ENCODE data around the gene BANP.

BANP gene

DNA sequence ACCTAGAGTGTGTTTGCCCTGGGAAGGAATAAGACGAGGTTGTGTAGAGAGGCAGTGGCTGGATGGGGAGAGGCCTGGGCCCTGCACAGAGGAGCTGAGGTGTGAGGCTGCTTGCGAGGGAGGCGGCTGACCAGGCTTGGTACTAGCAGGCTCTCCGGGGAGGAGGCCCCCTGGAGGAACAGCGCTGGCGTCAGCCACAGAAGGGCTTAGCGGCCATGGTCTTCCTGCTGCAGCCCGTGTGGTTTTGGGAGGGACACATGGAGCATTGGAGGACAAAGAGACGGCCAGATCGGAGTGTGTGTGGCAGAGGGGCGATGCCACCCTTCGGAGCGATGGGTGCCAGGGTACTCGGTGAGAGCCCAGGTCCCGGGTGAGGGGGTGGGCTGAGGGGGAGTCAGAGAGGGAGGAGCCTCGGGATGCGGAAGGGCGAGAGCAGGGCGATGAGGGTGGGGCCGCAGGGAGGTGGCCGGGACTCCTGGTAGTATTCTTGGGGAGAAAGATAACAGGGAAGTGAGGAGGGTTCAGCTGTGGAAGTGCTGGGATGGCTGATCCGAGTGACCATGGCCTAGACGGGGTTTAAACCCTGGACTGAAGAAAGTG lies 8.3 kb downstream of the BANP start:
- H3K27me3 ChIP-seq (ENCODE audit: insufficient read depth, low read length), result no peaks in the 10 kb centered on the region
- no peak overlapping the region for H2AFZ ChIP-seq (ENCODE audit: low read depth, low read length)
- no peaks in the 10 kb centered on the region for H3K36me3 ChIP-seq (ENCODE audit: insufficient read depth, low read length)
- no peak overlapping the region for H3K4me3 ChIP-seq (ENCODE audit: low read length)
- H3K9me3 ChIP-seq (ENCODE audit: low read length), result no peaks in the 10 kb centered on the region
- peaks cover 18% of the 10 kb centered on the region for H3K4me1 ChIP-seq (ENCODE audit: insufficient read depth, low read length)

DNA sequence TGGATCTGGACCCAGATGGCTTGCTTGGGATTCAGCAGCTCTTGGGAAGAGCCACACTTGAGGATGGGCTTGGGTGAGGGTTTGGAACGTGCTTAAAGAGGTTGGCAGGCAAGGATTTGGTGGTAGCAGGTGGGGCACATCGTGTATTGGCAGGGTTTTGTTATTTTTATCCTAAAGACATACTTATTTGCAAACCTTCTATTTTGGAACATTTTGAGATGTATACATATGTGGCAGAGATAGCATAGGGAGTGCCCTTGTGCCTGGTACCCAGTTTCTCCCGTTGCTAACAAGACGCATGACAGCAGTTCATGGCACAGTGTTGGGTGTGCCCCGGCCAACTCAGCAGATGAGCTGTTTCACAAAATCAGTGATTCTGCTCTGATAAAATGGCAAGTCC lies 9.1 kb downstream of the BANP start:
- Histone ChIP-seq H2AFZ (ENCODE audit: low read depth, low read length) (no peak overlapping the region), H3K9me3 (ENCODE audit: low read length) (no peaks in the 10 kb centered on the region), H3K4me1 (ENCODE audit: insufficient read depth, low read length) (peaks cover 18% of the 10 kb centered on the region), H3K4me3 (ENCODE audit: low read length) (no peak overlapping the region), H3K27me3 (ENCODE audit: insufficient read depth, low read length) (no peaks in the 10 kb centered on the region), H3K36me3 (ENCODE audit: insufficient read depth, low read length) (no peaks in the 10 kb centered on the region)

DNA sequence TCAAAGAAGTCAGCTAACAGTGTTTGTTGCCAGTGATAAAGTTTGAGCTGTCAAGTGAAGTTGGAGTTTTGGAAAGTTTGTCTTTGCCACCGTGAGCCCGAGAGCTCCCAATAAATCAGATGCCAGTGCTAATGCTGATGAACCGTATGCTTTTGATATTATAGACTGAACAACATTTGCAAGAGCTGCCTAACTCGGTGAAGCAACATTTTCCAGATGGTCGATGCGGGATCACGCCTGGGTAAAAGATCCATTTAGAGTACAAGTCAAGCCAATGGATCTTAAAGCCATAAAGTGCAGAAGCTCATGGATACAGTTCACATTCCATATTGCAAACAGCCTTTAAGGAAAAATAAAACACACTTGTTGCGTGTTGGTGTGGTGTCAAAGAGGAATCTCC lies 9.6 kb downstream of the BANP start:
- H3K9me3 ChIP-seq (ENCODE audit: low read length), result no peaks in the 10 kb centered on the region
- peaks cover 12% of the 10 kb centered on the region for H3K4me1 ChIP-seq (ENCODE audit: insufficient read depth, low read length)
- no peak overlapping the region for H3K4me3 ChIP-seq (ENCODE audit: low read length)
- H3K27me3 ChIP-seq (ENCODE audit: insufficient read depth, low read length), result no peaks in the 10 kb centered on the region
- no peak overlapping the region for H2AFZ ChIP-seq (ENCODE audit: low read depth, low read length)
- H3K36me3 ChIP-seq (ENCODE audit: insufficient read depth, low read length), result no peaks in the 10 kb centered on the region

DNA sequence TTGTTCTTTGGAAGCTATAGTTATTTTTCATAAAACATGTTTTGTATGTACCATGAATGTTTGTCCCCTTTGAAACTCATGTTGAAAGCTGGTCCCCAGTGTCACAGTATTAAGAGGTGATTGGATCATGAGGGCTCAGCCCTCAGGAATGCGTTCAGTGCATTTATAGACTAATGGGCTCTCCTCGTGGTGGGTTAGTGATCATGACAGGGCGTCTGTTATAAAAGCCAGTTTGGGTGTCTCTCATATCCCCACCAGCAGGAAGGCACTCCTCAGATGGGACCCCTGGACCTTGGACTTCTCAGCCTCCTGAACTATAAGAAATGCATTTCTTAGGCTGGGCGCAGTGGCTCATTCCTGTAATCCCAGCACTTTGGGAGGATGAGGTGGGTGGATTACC lies 10.4 kb downstream of the BANP start:
- Histone ChIP-seq H3K36me3 (ENCODE audit: insufficient read depth, low read length) (no peaks in the 10 kb centered on the region), H3K4me1 (ENCODE audit: insufficient read depth, low read length) (peaks cover 4% of the 10 kb centered on the region), H3K27me3 (ENCODE audit: insufficient read depth, low read length) (no peaks in the 10 kb centered on the region), H2AFZ (ENCODE audit: low read depth, low read length) (no peak overlapping the region), H3K9me3 (ENCODE audit: low read length) (no peaks in the 10 kb centered on the region), H3K4me3 (ENCODE audit: low read length) (no peak overlapping the region)

DNA sequence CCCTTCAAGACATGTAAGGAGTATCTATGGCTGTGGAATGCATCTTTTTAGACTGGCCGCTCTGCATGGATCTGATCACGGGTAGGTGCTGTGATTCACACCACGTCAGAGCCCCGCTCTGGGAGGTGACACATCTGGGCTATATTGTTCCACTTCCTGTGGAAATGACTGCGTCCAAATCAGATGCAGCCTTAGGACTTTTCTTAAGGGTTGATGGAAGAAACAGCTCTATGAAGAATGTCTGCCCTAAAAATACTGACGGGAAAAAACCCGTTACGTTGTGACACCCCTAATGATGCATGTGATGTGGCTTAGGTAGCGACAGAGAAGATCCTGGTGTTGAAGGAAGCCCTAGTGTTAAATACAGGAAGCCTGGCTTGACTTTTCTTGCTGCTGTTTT lies 12.2 kb downstream of the BANP start:
- Histone ChIP-seq H3K9me3 (ENCODE audit: low read length) (no peaks in the 10 kb centered on the region), H3K27me3 (ENCODE audit: insufficient read depth, low read length) (no peaks in the 10 kb centered on the region), H3K36me3 (ENCODE audit: insufficient read depth, low read length) (no peaks in the 10 kb centered on the region), H2AFZ (ENCODE audit: low read depth, low read length) (no peak overlapping the region), H3K4me1 (ENCODE audit: insufficient read depth, low read length) (no peaks in the 10 kb centered on the region), H3K4me3 (ENCODE audit: low read length) (no peak overlapping the region)

DNA sequence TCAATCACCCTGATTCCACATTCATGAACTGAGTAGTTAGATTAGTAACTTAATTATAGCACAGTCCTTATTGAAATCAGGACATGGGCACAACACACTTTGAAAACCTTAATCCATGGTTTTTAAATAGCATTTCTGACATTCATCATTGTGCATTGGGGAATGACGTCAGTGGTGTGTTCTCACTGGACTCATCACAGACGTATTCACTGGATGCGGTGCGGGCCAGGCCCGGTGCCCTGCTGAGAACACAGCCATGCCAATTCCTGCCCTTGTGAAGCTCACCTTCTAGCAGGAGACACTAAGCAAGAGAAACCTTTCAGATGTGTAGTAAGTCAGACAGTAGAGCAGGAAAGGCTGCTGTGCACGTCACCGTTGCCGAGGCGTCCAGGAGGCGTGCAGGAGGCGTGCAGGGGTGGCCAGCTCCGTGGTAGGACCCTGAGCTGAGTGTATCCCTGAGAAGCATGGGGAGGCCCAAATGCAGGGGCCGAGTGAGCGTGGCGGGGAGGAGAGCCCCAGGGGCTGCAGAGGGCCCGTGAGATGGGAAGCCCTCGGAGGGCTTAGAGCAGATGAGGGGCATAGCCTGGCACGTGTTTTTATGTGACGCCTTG lies 12.9 kb downstream of the BANP start:
- H3K36me3 ChIP-seq (ENCODE audit: insufficient read depth, low read length), result no peaks in the 10 kb centered on the region
- H3K27me3 ChIP-seq (ENCODE audit: insufficient read depth, low read length), result no peaks in the 10 kb centered on the region
- H3K4me1 ChIP-seq (ENCODE audit: insufficient read depth, low read length), result no peaks in the 10 kb centered on the region
- no peak overlapping the region for H2AFZ ChIP-seq (ENCODE audit: low read depth, low read length)
- no peaks in the 10 kb centered on the region for H3K9me3 ChIP-seq (ENCODE audit: low read length)
- H3K4me3 ChIP-seq (ENCODE audit: low read length), result no peak overlapping the region

DNA sequence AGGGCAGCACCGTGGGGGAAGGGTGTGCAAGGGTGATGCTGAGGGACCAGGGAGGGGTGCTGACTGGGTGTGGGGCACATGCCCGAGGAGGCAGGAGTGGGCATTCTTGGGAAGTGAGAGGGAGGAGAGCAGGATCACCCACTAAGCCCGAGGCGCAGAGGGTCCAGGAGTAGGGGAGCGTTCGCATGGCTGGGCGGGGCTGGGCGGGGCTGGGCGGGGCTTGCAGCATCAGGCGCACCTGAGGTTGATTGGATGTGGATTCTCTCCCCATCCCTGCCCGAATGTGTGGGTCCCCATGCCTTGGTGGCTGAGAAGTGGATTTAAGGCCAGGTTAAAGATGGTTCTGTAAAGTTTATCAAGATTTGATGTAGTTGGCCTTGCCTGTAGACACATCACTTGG lies 14.2 kb downstream of the BANP start:
- no peak overlapping the region for H3K4me3 ChIP-seq (ENCODE audit: low read length)
- no peaks in the 10 kb centered on the region for H3K36me3 ChIP-seq (ENCODE audit: insufficient read depth, low read length)
- H3K27me3 ChIP-seq (ENCODE audit: insufficient read depth, low read length), result no peaks in the 10 kb centered on the region
- no peaks in the 10 kb centered on the region for H3K9me3 ChIP-seq (ENCODE audit: low read length)
- no peaks in the 10 kb centered on the region for H3K4me1 ChIP-seq (ENCODE audit: insufficient read depth, low read length)
- no peak overlapping the region for H2AFZ ChIP-seq (ENCODE audit: low read depth, low read length)

DNA sequence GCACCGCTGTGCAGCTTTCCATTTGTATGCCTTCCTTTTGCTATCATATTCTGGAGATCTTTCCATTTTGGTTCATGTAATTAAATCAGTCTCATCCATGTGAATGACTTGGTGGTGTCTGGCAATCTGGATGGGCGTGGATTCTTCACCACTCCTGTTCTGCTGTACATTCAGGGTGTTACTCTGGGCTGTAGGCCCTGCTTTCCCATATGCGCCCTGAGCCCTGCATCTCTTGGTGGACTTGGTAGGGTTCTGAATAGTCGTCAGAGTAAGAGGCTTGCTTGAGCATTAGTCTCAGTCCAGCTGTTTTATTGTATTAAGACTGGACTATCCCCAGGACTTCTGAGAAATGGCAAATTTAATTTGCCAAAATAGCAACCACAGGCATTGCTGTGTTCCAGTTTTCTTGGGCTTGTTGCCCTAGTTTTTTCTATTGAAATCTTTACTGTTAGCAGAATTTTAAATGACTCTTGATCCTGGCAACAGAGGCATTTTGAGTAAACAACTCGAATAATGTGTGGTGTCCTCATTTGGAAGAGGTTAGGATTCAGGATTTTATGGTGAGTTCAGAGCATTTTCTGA lies 14.9 kb downstream of the BANP start:
- no peaks in the 10 kb centered on the region for H3K27me3 ChIP-seq (ENCODE audit: insufficient read depth, low read length)
- H3K4me3 ChIP-seq (ENCODE audit: low read length), result no peak overlapping the region
- peaks cover 1% of the 10 kb centered on the region for H3K9me3 ChIP-seq (ENCODE audit: low read length)
- H3K36me3 ChIP-seq (ENCODE audit: insufficient read depth, low read length), result no peaks in the 10 kb centered on the region
- H2AFZ ChIP-seq (ENCODE audit: low read depth, low read length), result no peak overlapping the region
- H3K4me1 ChIP-seq (ENCODE audit: insufficient read depth, low read length), result no peaks in the 10 kb centered on the region

DNA sequence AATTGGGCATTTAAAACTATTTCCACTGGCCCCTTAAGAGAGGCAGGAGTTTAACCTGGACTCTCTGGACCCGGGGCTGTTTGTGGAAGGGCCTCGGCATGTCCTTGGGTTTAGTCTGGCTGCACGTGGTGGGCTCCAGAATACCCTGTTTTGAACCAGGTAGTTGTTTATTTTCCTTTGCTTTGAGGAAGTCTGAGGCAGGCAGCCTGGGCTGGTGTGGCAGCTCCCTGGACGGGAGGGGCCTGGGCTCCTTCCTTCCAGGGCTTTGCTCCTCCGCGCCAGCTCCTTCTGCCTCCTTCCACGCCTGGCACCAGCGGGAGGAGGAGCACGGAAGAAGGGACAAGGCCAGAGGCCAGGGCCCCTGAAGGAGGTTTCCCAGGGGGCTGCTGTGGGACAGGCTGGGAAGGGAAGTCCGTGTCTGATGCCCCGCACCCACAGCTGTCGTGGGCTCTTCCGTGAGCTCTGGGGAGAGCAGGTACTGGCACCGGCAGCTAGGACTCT lies 15.5 kb downstream of the BANP start:
- Histone ChIP-seq H3K9me3 (ENCODE audit: low read length) (peaks cover 3% of the 10 kb centered on the region), H3K4me3 (ENCODE audit: low read length) (no peak overlapping the region), H3K27me3 (ENCODE audit: insufficient read depth, low read length) (no peaks in the 10 kb centered on the region), H3K4me1 (ENCODE audit: insufficient read depth, low read length) (no peaks in the 10 kb centered on the region), H2AFZ (ENCODE audit: low read depth, low read length) (no peak overlapping the region), H3K36me3 (ENCODE audit: insufficient read depth, low read length) (no peaks in the 10 kb centered on the region)

DNA sequence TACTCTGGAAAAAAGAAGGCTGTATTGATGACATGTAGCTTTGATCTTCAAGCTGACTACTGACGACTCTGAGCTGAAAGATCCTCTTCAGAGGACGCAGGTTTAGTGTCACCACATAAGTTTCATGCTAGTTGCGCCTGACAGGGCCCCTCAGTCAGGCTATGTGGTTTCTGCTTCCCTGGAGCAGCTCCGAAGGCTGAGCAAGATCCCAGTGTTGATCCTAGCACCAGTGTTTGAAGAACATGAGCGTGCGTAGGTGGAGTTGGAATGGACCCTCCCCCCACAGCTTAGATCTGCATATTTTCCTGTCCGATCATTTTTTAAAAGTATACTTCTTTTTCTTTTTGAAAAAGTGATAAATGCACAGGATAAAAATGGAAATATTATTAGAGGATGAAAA lies 17.3 kb downstream of the BANP start:
- no peaks in the 10 kb centered on the region for H3K4me1 ChIP-seq (ENCODE audit: insufficient read depth, low read length)
- H3K9me3 ChIP-seq (ENCODE audit: low read length), result peaks cover 5% of the 10 kb centered on the region
- no peak overlapping the region for H2AFZ ChIP-seq (ENCODE audit: low read depth, low read length)
- no peaks in the 10 kb centered on the region for H3K36me3 ChIP-seq (ENCODE audit: insufficient read depth, low read length)
- H3K4me3 ChIP-seq (ENCODE audit: low read length), result no peak overlapping the region
- no peaks in the 10 kb centered on the region for H3K27me3 ChIP-seq (ENCODE audit: insufficient read depth, low read length)

DNA sequence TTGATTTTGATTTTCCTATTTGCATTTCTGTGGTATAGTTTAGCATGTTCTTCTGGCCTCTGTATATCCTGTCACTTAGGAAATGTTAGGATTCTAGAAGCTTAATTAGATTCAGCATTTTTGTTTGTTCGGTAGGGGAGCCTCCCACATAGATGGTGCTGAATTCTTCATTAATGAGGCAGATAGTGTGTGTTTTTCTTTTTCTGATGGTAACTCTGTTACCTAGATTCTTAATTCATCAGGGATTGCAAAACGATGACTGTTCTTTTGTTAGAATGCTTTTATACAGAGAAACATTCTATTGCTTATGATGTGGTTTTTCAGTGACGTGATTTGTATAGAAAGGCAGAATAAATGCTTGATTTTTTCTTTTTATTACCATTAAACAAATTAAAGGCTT lies 19.0 kb downstream of the BANP start:
- peaks cover 5% of the 10 kb centered on the region for H3K9me3 ChIP-seq (ENCODE audit: low read length)
- no peaks in the 10 kb centered on the region for H3K36me3 ChIP-seq (ENCODE audit: insufficient read depth, low read length)
- H3K4me3 ChIP-seq (ENCODE audit: low read length), result no peak overlapping the region
- H3K4me1 ChIP-seq (ENCODE audit: insufficient read depth, low read length), result no peaks in the 10 kb centered on the region
- H2AFZ ChIP-seq (ENCODE audit: low read depth, low read length), result no peak overlapping the region
- H3K27me3 ChIP-seq (ENCODE audit: insufficient read depth, low read length), result no peaks in the 10 kb centered on the region

DNA sequence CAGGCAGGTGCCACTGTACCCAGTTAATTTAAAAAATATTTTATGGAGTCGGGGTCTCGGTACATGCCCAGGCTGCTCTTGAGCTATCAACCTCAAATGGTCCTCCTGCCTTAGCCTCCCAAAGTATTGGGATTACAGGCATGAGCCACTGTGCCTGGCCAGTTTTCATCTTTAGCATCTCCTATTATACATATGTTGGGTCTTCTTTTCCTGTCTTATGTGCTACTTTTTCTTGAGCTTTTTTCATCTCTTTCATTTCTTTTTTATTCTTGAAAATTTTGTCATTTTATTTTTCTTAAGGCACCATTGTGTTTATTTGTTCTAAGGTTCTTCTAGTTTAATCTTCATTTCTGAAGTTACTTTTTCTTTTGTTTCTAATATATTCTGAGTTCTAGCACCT lies 20.7 kb downstream of the BANP start:
- no peak overlapping the region for H3K4me3 ChIP-seq (ENCODE audit: low read length)
- H3K36me3 ChIP-seq (ENCODE audit: insufficient read depth, low read length), result peaks cover 3% of the 10 kb centered on the region
- H3K27me3 ChIP-seq (ENCODE audit: insufficient read depth, low read length), result no peaks in the 10 kb centered on the region
- no peak overlapping the region for H2AFZ ChIP-seq (ENCODE audit: low read depth, low read length)
- H3K4me1 ChIP-seq (ENCODE audit: insufficient read depth, low read length), result no peaks in the 10 kb centered on the region
- peaks cover 5% of the 10 kb centered on the region for H3K9me3 ChIP-seq (ENCODE audit: low read length)

DNA sequence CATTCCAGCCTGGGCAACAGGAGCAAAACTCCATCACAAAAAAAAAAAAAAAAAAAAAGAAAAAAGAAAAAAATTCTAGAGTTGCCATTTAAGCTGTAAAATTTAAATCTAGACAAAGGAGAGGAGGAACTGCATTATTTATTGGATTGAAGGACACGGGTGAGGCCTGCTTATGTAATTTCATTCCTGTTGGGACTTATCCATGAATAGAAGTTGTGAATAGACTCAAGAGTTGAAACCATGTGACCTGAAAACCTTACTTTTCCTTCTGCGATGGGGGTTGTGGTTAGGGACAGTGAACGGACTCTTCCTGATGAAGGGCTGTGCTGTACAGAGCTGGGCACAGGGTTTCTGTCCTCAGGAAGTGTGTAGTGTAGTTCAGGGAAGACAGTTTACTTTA lies 22.5 kb downstream of the BANP start:
- Histone ChIP-seq H3K4me1 (ENCODE audit: insufficient read depth, low read length) (no peaks in the 10 kb centered on the region), H2AFZ (ENCODE audit: low read depth, low read length) (no peak overlapping the region), H3K9me3 (ENCODE audit: low read length) (peaks cover 5% of the 10 kb centered on the region), H3K36me3 (ENCODE audit: insufficient read depth, low read length) (peaks cover 5% of the 10 kb centered on the region), H3K27me3 (ENCODE audit: insufficient read depth, low read length) (no peaks in the 10 kb centered on the region), H3K4me3 (ENCODE audit: low read length) (no peak overlapping the region)

DNA sequence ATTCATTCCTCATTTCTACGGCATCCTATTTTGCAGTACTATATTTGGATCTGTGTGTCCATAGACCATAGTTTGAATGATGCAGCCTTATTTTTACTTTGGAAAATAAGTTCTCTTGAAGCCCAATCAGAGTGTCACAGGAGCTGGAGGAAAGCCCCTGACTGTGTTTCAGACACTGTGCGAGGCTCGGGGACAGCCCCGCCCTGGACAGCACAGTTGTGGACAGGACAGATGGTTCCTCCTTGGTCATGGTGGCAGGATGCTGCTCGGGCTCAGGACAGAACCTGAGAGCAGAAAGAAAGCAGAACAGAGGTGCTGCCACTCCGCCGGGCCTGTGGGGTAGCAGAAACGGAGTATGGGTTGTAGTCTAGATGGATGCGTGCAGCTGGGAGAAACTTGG lies 22.9 kb downstream of the BANP start:
- peaks cover 5% of the 10 kb centered on the region for H3K9me3 ChIP-seq (ENCODE audit: low read length)
- no peak overlapping the region for H2AFZ ChIP-seq (ENCODE audit: low read depth, low read length)
- H3K36me3 ChIP-seq (ENCODE audit: insufficient read depth, low read length), result peaks cover 5% of the 10 kb centered on the region
- no peaks in the 10 kb centered on the region for H3K27me3 ChIP-seq (ENCODE audit: insufficient read depth, low read length)
- H3K4me3 ChIP-seq (ENCODE audit: low read length), result no peak overlapping the region
- H3K4me1 ChIP-seq (ENCODE audit: insufficient read depth, low read length), result no peaks in the 10 kb centered on the region

All from neuron (in vitro differentiated cells).